Parietal lobe (tissue), 1 donor: ENCODE data around the gene SLAIN2. TPM values are rescaled to one million over a fixed set of nuclear protein-coding genes. Genes with fewer than 3 reads are reported as not detected.

Source experiments
- total RNA-seq: library from RNA; depleted of rRNA; stranded (reverse); fragments of >200 nt; gene quantifications from one replicate; pipeline ENCODE4 v1.2.3, GENCODE V29; 2014

Gene SLAIN2
- 163 TPM for total RNA-seq

GRCh38 chr4:48340965-48341775 is at the start of gene SLAIN2:
TSS of gene SLAIN2 (plus strand) at chr4:48341529. CDS start at chr4:48341740, 211 bp downstream.

Other genes with a start within 250 kb of the SLAIN2 start
- 2.8 TPM for gene TXK, start 207.3 kb upstream of the SLAIN2 start, total RNA-seq
- 4.7 TPM for gene TEC, start 71.7 kb upstream of the SLAIN2 start, total RNA-seq
- 5.6 TPM for gene SLC10A4, start 141.8 kb downstream of the SLAIN2 start, total RNA-seq
- gene ZAR1, start 148.7 kb downstream of the SLAIN2 start, total RNA-seq, result 0.94 TPM